PC-9 (cell line): ENCODE measurements around the gene MRO.

ENCODE experiments used
- CTCF ChIP-seq: fragments of 200-600 bp; sonication (generic); conservative IDR thresholded peaks from 2 replicates; pipeline ENCODE4 v1.6.1; 2017; ENCODE audit warnings: mixed run types, antibody characterized with exemption, mild to moderate bottlenecking, moderate library complexity
- EZH2 ChIP-seq: fragments of 200-600 bp; sonication (generic); IDR thresholded peaks from 2 replicates; pipeline ENCODE4 v1.8.0; 2017; ENCODE audit warnings: antibody characterized with exemption, low read depth

GRCh38 chr18:50830544-50830943, 10.7 kb upstream of the MRO start:
- TF ChIP-seq CTCF (no peak), EZH2 (no peak)
